Measurements from ENCODE around the gene WHRN. TPM values are rescaled to one million over a fixed set of nuclear protein-coding genes. Genes with fewer than 3 reads are reported as not detected.

WHRN gene
- total RNA-seq, 1 donor from 2014 or later: 9.2 TPM

- DNase-seq (ENCODE audit: low spot score): peak; percentile 97
Measured at GRCh38 chr9:114397848-114398605, 107.2 kb downstream of the WHRN start.

GRCh38 chr9:114397219-114397847, 107.9 kb downstream of the WHRN start:
- DNase-seq (ENCODE audit: low spot score): no peak

GRCh38 chr9:114396558-114397218, 108.6 kb downstream of the WHRN start:
- DNase-seq (ENCODE audit: low spot score): no peak

- DNase-seq (ENCODE audit: low spot score): no peak
Measured at GRCh38 chr9:114395768-114396167, 109.5 kb downstream of the WHRN start.

GRCh38 chr9:114395334-114395617, 110.0 kb downstream of the WHRN start:
- no peak for DNase-seq (ENCODE audit: low spot score)

- DNase-seq (ENCODE audit: low spot score): no peak
Measured at GRCh38 chr9:114394523-114395333, 110.5 kb downstream of the WHRN start.

- DNase-seq (ENCODE audit: low spot score): no peak
Measured at GRCh38 chr9:114392749-114393112, 112.5 kb downstream of the WHRN start.

GRCh38 chr9:114390952-114391351, 114.3 kb downstream of the WHRN start:
- no peak for DNase-seq (ENCODE audit: low spot score)

GRCh38 chr9:114389612-114390368, 115.5 kb downstream of the WHRN start:
- DNase-seq (ENCODE audit: low spot score): no peak

- no peak for DNase-seq (ENCODE audit: low spot score)
Measured at GRCh38 chr9:114388764-114389375, 116.4 kb downstream of the WHRN start.

- DNase-seq (ENCODE audit: low spot score): no peak
Measured at GRCh38 chr9:114388357-114388682, 117.0 kb downstream of the WHRN start.

GRCh38 chr9:114387680-114388356, 117.5 kb downstream of the WHRN start, which contains the start of gene AKNA:
Gene AKNA, minus strand, starts transcription at chr9:114387982. Its CDS starts 6,649 bp downstream, at chr9:114381333.
- DNase-seq (ENCODE audit: low spot score): peak; percentile 78

- no peak for DNase-seq (ENCODE audit: low spot score)
Measured at GRCh38 chr9:114386886-114387679, 118.2 kb downstream of the WHRN start.

- no peak for DNase-seq (ENCODE audit: low spot score)
Measured at GRCh38 chr9:114386361-114386885, 118.8 kb downstream of the WHRN start.

GRCh38 chr9:114385397-114386181, 119.7 kb downstream of the WHRN start:
- DNase-seq (ENCODE audit: low spot score): peak; percentile 81

GRCh38 chr9:114384836-114385396, 120.4 kb downstream of the WHRN start:
- DNase-seq (ENCODE audit: low spot score): no peak

GRCh38 chr9:114384341-114384740, 120.9 kb downstream of the WHRN start:
- no peak for DNase-seq (ENCODE audit: low spot score)

GRCh38 chr9:114383521-114384231, 121.6 kb downstream of the WHRN start:
- no peak for DNase-seq (ENCODE audit: low spot score)

Data from mucosa of gallbladder (tissue), 1 donor.